Testis (tissue), 2 donors: ENCODE results near the gene PTPN3.

Experiments used
- CTCF ChIP-seq, 3 experiments: fragments of 450-650 bp in 2 of 3; fragments of 200-600 bp in 1 of 3; sonication (generic) in 1 of 3; IDR thresholded peaks; one replicate each; pipeline ENCODE4 v1.5.1; 2016 to 2019; ENCODE audit warnings: antibody characterized with exemption in 3 of 3, mild to moderate bottlenecking in 2 of 3, moderate library complexity in 1 of 3
- POLR2A ChIP-seq: fragments of 450-650 bp; IDR thresholded peaks from one replicate; pipeline ENCODE4 v1.6.1; 2017; ENCODE audit warnings: antibody characterized with exemption, mild to moderate bottlenecking, moderate library complexity

- TF ChIP-seq CTCF (IDR thresholded peaks at IDR 0.05) (no peak), POLR2A (no peak)
These were observed 49.9 kb downstream of the PTPN3 start for GRCh38 chr9:109448223-109448622.
